Activated CD8-positive, alpha-beta T cell treated with anti-CD3 and anti-CD28 coated beads, Interleukin-2, amount 10 ng/mL, durations not matched to agents 7 days and 5 days (primary cell): Measurements from ENCODE around the gene ZNF487. TPM values are rescaled to one million over a fixed set of nuclear protein-coding genes. Genes with fewer than 3 reads are reported as not detected.
A peak's percentile ranks its signal among the peaks of the same experiment; 100 is the strongest.

Experiments
- ATAC-seq: fragments of 150-1000 bp; cut with Tn5 transposase; one replicate; pipeline ENCODE4 v1.10.0; 2021; ENCODE audit warnings: moderate library complexity
- CTCF ChIA-PET: fragments of 350-600 bp; sonication (Branson Sonifier 250); formaldehyde crosslinking; loops from one replicate; lab custom pipeline; 2021; ENCODE audit warnings: antibody characterized with exemption; lab: Charles Lee
- POLR2A ChIA-PET: fragments of 350-600 bp; sonication (Branson Sonifier 250); formaldehyde crosslinking; loops from one replicate; lab custom pipeline; 2021; ENCODE audit warnings: antibody characterized with exemption; lab: Charles Lee
- DNase-seq: peaks from one replicate; pipeline ENCODE4 v3.0.0-alpha.2; 2020
- H3K27ac Mint-ChIP-seq: one replicate; pipeline ENCODE4 v1.8.0; 2021; ENCODE audit warnings: mild to moderate bottlenecking, mixed read lengths
- H3K27me3 Mint-ChIP-seq: one replicate; pipeline ENCODE4 v1.8.0; 2021; ENCODE audit warnings: low read depth, mixed read lengths
- H3K36me3 Mint-ChIP-seq: one replicate; pipeline ENCODE4 v1.8.0; 2021; ENCODE audit warnings: low read depth, mixed read lengths
- H3K4me1 Mint-ChIP-seq: one replicate; pipeline ENCODE4 v1.8.0; 2021; ENCODE audit warnings: low read depth, mixed read lengths
- H3K4me3 Mint-ChIP-seq: one replicate; pipeline ENCODE4 v1.8.0; 2021; ENCODE audit warnings: mild to moderate bottlenecking, mixed read lengths
- H3K9me3 Mint-ChIP-seq: one replicate; pipeline ENCODE4 v1.8.0; 2022; ENCODE audit warnings: mixed read lengths; ENCODE audit not compliant: insufficient read depth
- total RNA-seq, 2 experiments: library from RNA; stranded (reverse); gene quantifications; one replicate each; pipeline ENCODE4 v1.2.3, GENCODE V29; 2021

The ZNF487 gene
- total RNA-seq, 2 experiments from 2014 or later: 4.8 to 5.2 TPM

DNA sequence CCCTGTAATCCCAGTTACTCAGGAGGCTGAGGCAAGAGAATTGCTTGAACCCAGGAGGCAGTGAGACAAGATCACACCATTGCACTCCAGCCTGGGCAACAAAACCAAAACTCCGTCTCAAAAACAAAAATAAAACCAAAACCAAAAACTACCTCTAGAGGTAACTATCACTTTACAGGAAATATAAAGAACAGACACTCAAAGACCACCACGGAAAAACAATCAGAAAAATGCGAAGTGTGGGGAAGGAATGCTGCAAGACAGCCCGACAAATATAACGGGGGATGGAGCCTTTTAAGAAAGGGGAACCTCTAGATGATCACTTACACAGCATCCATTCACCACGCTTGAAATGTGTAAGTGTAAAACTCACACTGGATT, 32.2 kb upstream of the ZNF487 start:
- H3K9me3 Mint-ChIP-seq: no peaks in the 10 kb centered on the region
- no peaks in the 10 kb centered on the region for H3K27me3 Mint-ChIP-seq
- POLR2A ChIA-PET: interaction anchor here (1.2 to 8.3 kb wide), 3 partner anchors 7 to 47 kb away, joined by 4 to 179 read pairs (median 7); no protein-coding TSS in a partner anchor
- peak overlapping the region; percentile 85 for H3K4me3 Mint-ChIP-seq
- peak overlapping the region; percentile 89 for H3K27ac Mint-ChIP-seq
- DNase-seq (no peak), ATAC-seq (no peak)
- CTCF ChIA-PET: interaction anchor here (1.5 kb wide), 1 partner anchor 49 kb away, joined by 7 read pairs; no protein-coding TSS in a partner anchor
- peaks cover 48% of the 10 kb centered on the region for H3K4me1 Mint-ChIP-seq
- peaks cover 69% of the 10 kb centered on the region for H3K36me3 Mint-ChIP-seq

DNA sequence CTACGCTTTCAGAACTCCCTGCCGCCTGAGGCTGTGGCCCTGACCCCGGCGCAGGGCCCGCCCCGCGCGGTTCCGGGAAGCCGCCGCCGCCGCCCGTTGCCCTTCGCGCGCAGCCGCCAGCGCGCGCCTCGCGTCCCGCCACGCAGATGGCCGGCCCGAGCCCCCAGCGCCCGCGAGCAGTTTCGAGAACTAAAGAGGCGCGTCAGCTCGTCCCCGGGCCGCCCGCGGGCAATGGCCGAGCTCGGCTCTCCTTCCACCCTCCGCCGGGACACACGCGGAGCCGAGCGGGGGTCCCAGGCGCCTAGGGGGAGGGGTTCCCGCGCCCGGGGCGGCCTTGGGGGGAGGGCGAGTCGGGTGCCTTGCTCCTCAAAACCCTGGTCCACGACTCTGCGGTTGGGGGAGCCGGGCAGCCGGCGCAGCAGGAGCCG, 29.7 kb upstream of the ZNF487 start:
- H3K4me1 Mint-ChIP-seq: peaks cover 37% of the 10 kb centered on the region
- H3K9me3 Mint-ChIP-seq: no peaks in the 10 kb centered on the region
- POLR2A ChIA-PET: interaction anchor here (0.6 to 8.3 kb wide), 11 partner anchors 10 to 267 kb away, joined by 3 to 179 read pairs (median 5); partner anchors contain the start of gene ZNF487
- H3K36me3 Mint-ChIP-seq: peaks cover 56% of the 10 kb centered on the region
- ATAC-seq: peak; percentile 7
- peak overlapping the region; percentile 85 for H3K4me3 Mint-ChIP-seq
- CTCF ChIA-PET: interaction anchor here (1.0 to 1.4 kb wide), 3 partner anchors 9 to 45 kb away, joined by 4 read pairs; no protein-coding TSS in a partner anchor
- peak overlapping the region; percentile 98 for H3K27ac Mint-ChIP-seq
- DNase-seq: peak; percentile 65
- no peaks in the 10 kb centered on the region for H3K27me3 Mint-ChIP-seq

DNA sequence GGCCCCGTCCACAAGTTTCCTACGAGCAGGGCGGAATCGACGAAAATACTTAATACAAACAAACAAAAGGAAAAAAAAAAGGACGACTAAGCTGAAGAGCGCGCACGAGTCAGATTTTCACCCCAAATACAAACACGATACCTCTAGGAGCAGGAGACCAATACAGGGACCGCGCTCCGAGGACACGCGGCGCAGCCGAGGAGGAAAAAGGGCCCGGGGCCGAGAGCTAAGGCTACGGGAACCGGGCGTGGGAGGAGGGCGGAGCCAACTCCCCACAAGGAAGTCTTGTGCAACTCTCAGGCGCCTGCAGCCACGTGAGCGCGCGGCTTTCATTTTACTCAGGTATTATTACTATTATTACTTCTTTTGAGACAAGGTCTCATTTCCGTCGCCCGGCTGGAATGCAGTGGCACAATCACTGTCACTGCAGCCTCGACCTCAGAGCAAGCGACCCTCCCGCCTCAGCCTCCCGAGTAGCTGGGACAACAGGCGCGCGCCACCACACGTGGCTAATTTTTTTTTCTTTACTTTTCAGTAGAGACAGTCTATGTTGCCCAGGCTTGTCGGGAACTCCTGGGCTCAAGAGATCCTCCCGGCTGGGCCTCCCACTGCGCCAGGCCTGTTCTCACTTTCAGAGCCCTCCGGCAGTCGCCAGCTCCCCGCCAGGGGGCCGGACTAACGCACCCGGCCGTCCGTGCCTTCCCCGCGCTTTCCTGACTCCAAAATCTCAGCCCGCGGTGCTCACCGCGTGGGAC, 29.2 kb upstream of the ZNF487 start:
- H3K4me3 Mint-ChIP-seq: peak overlapping the region; percentile 85
- peak overlapping the region; percentile 98 for H3K27ac Mint-ChIP-seq
- peaks cover 31% of the 10 kb centered on the region for H3K4me1 Mint-ChIP-seq
- H3K9me3 Mint-ChIP-seq: no peaks in the 10 kb centered on the region
- H3K27me3 Mint-ChIP-seq: no peaks in the 10 kb centered on the region
- CTCF ChIA-PET: interaction anchor here (1.0 to 1.4 kb wide), 3 partner anchors 9 to 45 kb away, joined by 4 read pairs; no protein-coding TSS in a partner anchor
- peak; percentile 89 for DNase-seq
- peaks cover 51% of the 10 kb centered on the region for H3K36me3 Mint-ChIP-seq
- ATAC-seq: peak; percentile 42
- POLR2A ChIA-PET: interaction anchor here (0.7 to 8.3 kb wide), 13 partner anchors 10 to 285 kb away, joined by 3 to 179 read pairs (median 5); partner anchors contain the start of gene ZNF487

GRCh38 chr10:43408331-43408709, 28.6 kb upstream of the ZNF487 start:
- POLR2A ChIA-PET: interaction anchor here (0.7 to 8.3 kb wide), 9 partner anchors 9 to 285 kb away, joined by 3 to 179 read pairs (median 5); partner anchors contain the start of gene ZNF487
- H3K9me3 Mint-ChIP-seq: no peaks in the 10 kb centered on the region
- peak overlapping the region; percentile 85 for H3K4me3 Mint-ChIP-seq
- no peaks in the 10 kb centered on the region for H3K27me3 Mint-ChIP-seq
- peak overlapping the region; percentile 98 for H3K27ac Mint-ChIP-seq
- peaks cover 26% of the 10 kb centered on the region for H3K4me1 Mint-ChIP-seq
- peaks cover 45% of the 10 kb centered on the region for H3K36me3 Mint-ChIP-seq
- CTCF ChIA-PET: interaction anchor here (1.0 to 1.4 kb wide), 3 partner anchors 10 to 44 kb away, joined by 4 read pairs; no protein-coding TSS in a partner anchor
- DNase-seq (no peak), ATAC-seq (no peak)

GRCh38 chr10:43408710-43409384, 28.1 kb upstream of the ZNF487 start, which contains the start of gene HNRNPF:
Gene HNRNPF (minus strand): TSS chr10:43409186. CDS start chr10:43387884, 21,302 bp downstream.
- peaks cover 42% of the 10 kb centered on the region for H3K36me3 Mint-ChIP-seq
- no peaks in the 10 kb centered on the region for H3K27me3 Mint-ChIP-seq
- POLR2A ChIA-PET: interaction anchor here (0.6 to 8.3 kb wide), 17 partner anchors 9 to 269 kb away, joined by 3 to 179 read pairs (median 5); partner anchors contain the start of gene ZNF487
- peak; percentile 74 for ATAC-seq
- H3K9me3 Mint-ChIP-seq: no peaks in the 10 kb centered on the region
- H3K4me3 Mint-ChIP-seq: peak within 1 kb of the TSS; percentile 85
- H3K4me1 Mint-ChIP-seq: peaks cover 24% of the 10 kb centered on the region
- CTCF ChIA-PET: interaction anchor here (0.8 to 2.3 kb wide), 7 partner anchors 9 to 49 kb away, joined by 3 to 8 read pairs (median 4); no protein-coding TSS in a partner anchor
- peak; percentile 95 for DNase-seq
- peak within 1 kb of the TSS; percentile 98 for H3K27ac Mint-ChIP-seq

DNA sequence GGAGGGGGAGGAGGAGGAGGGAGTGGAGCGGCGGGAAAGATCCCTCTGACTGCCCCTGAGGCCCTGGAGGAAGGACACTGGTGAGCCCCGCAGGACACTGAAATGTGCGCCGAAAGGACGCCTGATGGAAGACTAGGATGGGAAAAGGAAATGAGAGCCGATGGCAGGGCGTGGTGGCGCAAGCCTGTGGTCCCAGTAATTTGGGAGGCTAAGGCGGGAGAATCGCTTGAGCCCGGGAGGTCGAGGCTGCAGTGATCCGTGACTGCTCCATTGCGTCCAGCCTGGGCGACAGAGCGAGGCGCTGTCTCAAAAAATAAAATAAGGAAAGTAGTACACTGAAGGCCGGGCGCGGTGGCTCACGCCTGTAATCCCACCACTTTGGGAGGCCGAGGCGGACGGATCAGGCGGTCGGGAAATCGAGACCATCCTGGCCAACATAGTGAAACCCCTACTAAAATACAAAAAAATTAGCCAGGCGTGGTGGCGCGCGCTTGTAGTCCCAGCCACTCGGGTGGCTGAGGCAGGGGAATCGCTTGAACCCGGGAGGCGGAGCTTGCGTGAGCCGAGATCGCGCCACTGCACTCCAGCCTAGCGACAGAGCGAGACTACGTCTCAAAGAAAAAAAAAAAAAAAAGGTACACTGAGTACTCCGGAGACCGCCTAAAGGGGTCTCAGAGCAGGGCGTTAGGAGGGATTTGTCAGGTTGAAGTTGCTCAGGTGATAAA, 27.4 kb upstream of the ZNF487 start:
- peak; percentile 10 for ATAC-seq
- Mint-ChIP-seq H3K27me3 (no peaks in the 10 kb centered on the region), H3K4me3 (peak overlapping the region; percentile 85), H3K36me3 (peaks cover 37% of the 10 kb centered on the region), H3K4me1 (peaks cover 18% of the 10 kb centered on the region), H3K9me3 (no peaks in the 10 kb centered on the region), H3K27ac (peak overlapping the region; percentile 98)
- peak; percentile 87 for DNase-seq
- ChIA-PET POLR2A (interaction anchor here (0.6 to 8.3 kb wide), 18 partner anchors 8 to 271 kb away, joined by 3 to 179 read pairs (median 4); partner anchors contain the start of genes CSGALNACT2 and ZNF487), CTCF (interaction anchor here (0.8 to 2.3 kb wide), 7 partner anchors 8 to 49 kb away, joined by 3 to 8 read pairs (median 4); no protein-coding TSS in a partner anchor)

DNA sequence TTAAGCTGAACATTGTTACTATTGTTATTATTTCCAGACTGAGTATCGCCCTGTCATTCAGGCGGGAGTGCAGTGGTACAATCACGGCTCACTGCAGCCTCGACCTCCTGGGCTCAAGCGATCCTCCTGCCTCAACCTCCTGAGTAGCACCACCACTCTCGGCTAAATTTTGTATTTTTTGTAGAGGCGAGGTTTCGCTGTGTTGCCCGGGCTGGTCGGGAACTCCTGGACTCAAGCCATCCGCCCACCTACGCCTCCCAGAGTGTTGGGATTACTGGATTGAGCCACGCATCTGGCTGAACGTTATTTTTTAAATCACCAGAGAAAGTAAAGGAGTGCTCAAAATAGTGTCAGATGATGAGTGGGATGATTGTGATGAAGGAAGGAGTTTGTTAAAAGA, 26.6 kb upstream of the ZNF487 start:
- ATAC-seq (no peak), DNase-seq (no peak)
- Mint-ChIP-seq H3K27ac (peak overlapping the region; percentile 98), H3K4me1 (peaks cover 14% of the 10 kb centered on the region), H3K4me3 (peak overlapping the region; percentile 85), H3K27me3 (no peaks in the 10 kb centered on the region), H3K9me3 (no peaks in the 10 kb centered on the region), H3K36me3 (peaks cover 30% of the 10 kb centered on the region)
- CTCF ChIA-PET: interaction anchor here (1.1 to 2.3 kb wide), 4 partner anchors 10 to 48 kb away, joined by 3 to 8 read pairs (median 6); no protein-coding TSS in a partner anchor
- POLR2A ChIA-PET: interaction anchor here (0.6 to 8.3 kb wide), 13 partner anchors 8 to 272 kb away, joined by 3 to 179 read pairs (median 4); partner anchors contain the start of genes CSGALNACT2 and ZNF487

- Mint-ChIP-seq H3K4me3 (no peak overlapping the region), H3K27ac (no peak overlapping the region), H3K27me3 (no peaks in the 10 kb centered on the region), H3K36me3 (peaks cover 18% of the 10 kb centered on the region), H3K9me3 (no peaks in the 10 kb centered on the region), H3K4me1 (peaks cover 14% of the 10 kb centered on the region)
- DNase-seq: no peak
- ATAC-seq: no peak
- POLR2A ChIA-PET: interaction anchor here (8.3 kb wide), 1 partner anchor 14 kb away, joined by 179 read pairs; no protein-coding TSS in a partner anchor
- CTCF ChIA-PET: no interaction called here
These were observed 25.4 kb upstream of the ZNF487 start for GRCh38 chr10:43411536-43411935.

DNA sequence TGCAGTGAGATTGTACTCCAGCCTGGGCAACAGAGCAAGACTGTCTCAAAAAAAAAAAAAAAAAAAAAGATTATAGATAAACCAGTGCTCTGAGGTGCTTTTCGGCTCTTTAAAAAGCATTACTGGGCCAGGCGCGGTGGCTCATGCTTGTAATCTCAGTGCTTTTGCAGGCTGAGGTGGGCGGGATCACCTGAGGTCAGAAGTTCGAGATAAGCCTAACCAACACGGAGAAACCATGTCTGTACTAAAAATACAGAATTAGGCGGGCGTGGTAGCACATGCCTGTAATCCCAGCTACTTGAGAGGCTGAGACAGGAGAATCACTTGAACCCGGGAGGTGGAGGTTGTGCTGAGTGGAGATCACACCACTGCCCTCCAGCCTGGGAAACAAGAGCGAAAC, 21.4 kb upstream of the ZNF487 start:
- peaks cover 2% of the 10 kb centered on the region for H3K36me3 Mint-ChIP-seq
- ChIA-PET CTCF (no interaction called here), POLR2A (no interaction called here)
- H3K4me3 Mint-ChIP-seq: no peak overlapping the region
- no peak for DNase-seq
- H3K4me1 Mint-ChIP-seq: peaks cover 32% of the 10 kb centered on the region
- no peak for ATAC-seq
- H3K27ac Mint-ChIP-seq: no peak overlapping the region
- H3K27me3 Mint-ChIP-seq: no peaks in the 10 kb centered on the region
- H3K9me3 Mint-ChIP-seq: peaks cover 5% of the 10 kb centered on the region

GRCh38 chr10:43417950-43418768, 18.8 kb upstream of the ZNF487 start:
- H3K36me3 Mint-ChIP-seq: no peaks in the 10 kb centered on the region
- peak overlapping the region; percentile 96 for H3K27ac Mint-ChIP-seq
- H3K4me1 Mint-ChIP-seq: peaks cover 39% of the 10 kb centered on the region
- POLR2A ChIA-PET: interaction anchor here (1.0 to 3.0 kb wide), 4 partner anchors 9 to 24 kb away, joined by 3 to 22 read pairs (median 12); partner anchors contain the start of gene HNRNPF
- H3K27me3 Mint-ChIP-seq: no peaks in the 10 kb centered on the region
- peaks cover 5% of the 10 kb centered on the region for H3K9me3 Mint-ChIP-seq
- DNase-seq (peak; percentile 70), ATAC-seq (peak; percentile 31)
- peak overlapping the region; percentile 57 for H3K4me3 Mint-ChIP-seq
- CTCF ChIA-PET: interaction anchor here (1.0 to 1.1 kb wide), 3 partner anchors 9 to 19 kb away, joined by 3 to 4 read pairs (median 3); partner anchors contain the start of genes HNRNPF and ZNF487
